Measurements from ENCODE around the gene CEACAM16.

GRCh38 chr19:44702551-44703176 is 3.7 kb downstream of the CEACAM16 start:
- no peak for TF ChIP-seq SMC3 (IDR thresholded peaks at IDR 0.05; ENCODE audit: borderline replicate concordance, low read length)
- TF ChIP-seq BCLAF1 (IDR thresholded peaks at IDR 0.05): no peak
- TF ChIP-seq RAD21 (IDR thresholded peaks at IDR 0.05; ENCODE audit: insufficient read depth, low read depth, low read length): no peak
- TF ChIP-seq ZNF384 (IDR thresholded peaks at IDR 0.05; ENCODE audit: borderline replicate concordance, low read depth, low read length): no peak
- no peak for TF ChIP-seq CTCF (IDR thresholded peaks at IDR 0.05 in 2 of 3, conservative IDR thresholded peaks at IDR 0.05 in 1 of 3; ENCODE audit: control insufficient read depth in 2 of 3, extremely low read depth in 1 of 3, insufficient read depth in 1 of 3, low read depth in 3 of 3, low read length in 3 of 3)
- TF ChIP-seq KDM1A (IDR thresholded peaks at IDR 0.05; ENCODE audit: borderline replicate concordance): no peak
- TF ChIP-seq POLR2AphosphoS5 (IDR thresholded peaks at IDR 0.05; ENCODE audit: low read length): no peak
- no peak for TF ChIP-seq PBX3 (IDR thresholded peaks at IDR 0.05; ENCODE audit: insufficient replicate concordance, low read depth, low read length)
- TF ChIP-seq NBN (IDR thresholded peaks at IDR 0.05): no peak
- no peak for TF ChIP-seq USF2 (IDR thresholded peaks at IDR 0.05; ENCODE audit: borderline replicate concordance, low read depth, low read length)
- TF ChIP-seq STAT3 (IDR thresholded peaks at IDR 0.05; ENCODE audit: low read depth, low read length): no peak
- no peak for TF ChIP-seq CEBPZ (IDR thresholded peaks at IDR 0.05; ENCODE audit: low read depth, low read length)
- no peak for TF ChIP-seq CHD4 (IDR thresholded peaks at IDR 0.05)
- TF ChIP-seq USF1 (IDR thresholded peaks at IDR 0.05; ENCODE audit: borderline replicate concordance, extremely low read length, insufficient read depth, low read depth, low read length): no peak

Data from GM12878 (cell line).